ENCODE data around the gene ERICH2.

The ERICH2 gene

GRCh38 chr2:170846314-170846713 lies 76.1 kb downstream of the ERICH2 start:
- no peak for DNase-seq

DNA sequence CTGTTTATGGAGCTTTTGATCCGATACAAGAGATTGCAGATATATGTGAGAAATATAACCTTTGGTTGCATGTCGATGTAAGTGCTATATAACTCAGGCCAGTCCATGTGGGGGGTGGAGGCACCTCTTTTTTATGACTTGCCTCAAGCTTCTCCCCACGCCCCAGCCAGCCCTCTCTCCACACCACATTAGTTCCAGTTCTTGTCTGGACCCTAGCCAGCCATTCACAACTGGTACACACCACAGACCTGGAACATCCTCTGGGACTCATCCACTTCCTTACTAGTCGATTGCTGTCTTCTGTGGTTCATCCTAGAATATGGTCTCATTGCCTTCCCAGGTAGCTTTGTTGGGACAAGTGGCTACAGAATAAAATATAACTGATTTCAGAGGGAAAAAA lies 77.5 kb downstream of the ERICH2 start:
- no peak for DNase-seq
